B cell (primary cell): ENCODE measurements around the gene SPATA21. TPM values are rescaled to one million over a fixed set of nuclear protein-coding genes. Genes with fewer than 3 reads are reported as not detected.
A peak's percentile ranks its signal among the peaks of the same experiment; 100 is the strongest.

ENCODE experiments used
- ATAC-seq: fragments of 200-7000 bp; cut with Tn5 transposase; one replicate; pipeline ENCODE4 v1.10.0; 2021; ENCODE audit warnings: low read depth, mild to moderate bottlenecking, moderate number of reproducible peaks, moderate library complexity
- CTCF ChIA-PET: fragments of 350-600 bp; sonication (Branson Sonifier 250); formaldehyde crosslinking; loops from one replicate; lab custom pipeline; 2021; ENCODE audit warnings: antibody characterized with exemption, inconsistent platforms; lab: Charles Lee
- POLR2A ChIA-PET: fragments of 350-600 bp; sonication (Branson Sonifier 250); formaldehyde crosslinking; loops from one replicate; lab custom pipeline; 2021; ENCODE audit warnings: antibody characterized with exemption; lab: Charles Lee
- DNase-seq: peaks from one replicate; pipeline ENCODE4 v3.0.0; 2013
- H2AFZ ChIP-seq: 2 replicates; pipeline ENCODE4 v1.6.1; 2012; ENCODE audit warnings: mild to moderate bottlenecking, low read depth, low read length; ENCODE audit not compliant: insufficient read depth, poor library complexity, severe bottlenecking
- H3K27ac ChIP-seq, 2 donors: 1 replicate in 1 of 2; 2 replicates in 1 of 2; pipeline ENCODE4 v1.5.1; 2012 to 2013; ENCODE audit warnings: low read length in 2 of 2, mild to moderate bottlenecking in 2 of 2, moderate library complexity in 1 of 2
- H3K27me3 ChIP-seq, 4 experiments: fragments of 200-600 bp in 1 of 4; sonication (generic) in 1 of 4; replicated peaks in 1 of 4; 1 replicate in 2 of 4; 2 replicates in 2 of 4; pipeline versions ENCODE4 v1.6.1 to v1.7.0; 2013 to 2016; ENCODE audit warnings: low read length in 3 of 4, mild to moderate bottlenecking in 2 of 4, mixed read lengths in 1 of 4, moderate library complexity in 1 of 4; ENCODE audit not compliant: insufficient read depth in 4 of 4, control insufficient read depth in 3 of 4; ENCODE audit errors: control extremely low read depth in 1 of 4
- H3K36me3 ChIP-seq, 2 experiments: replicated peaks in 1 of 2; 1 replicate in 1 of 2; 2 replicates in 1 of 2; pipeline versions ENCODE4 v1.6.1 to v1.7.1; 2013; ENCODE audit warnings: low read length in 1 of 2; ENCODE audit not compliant: insufficient read depth in 2 of 2, control insufficient read depth in 1 of 2; ENCODE audit errors: control extremely low read depth in 1 of 2, extremely low read depth in 1 of 2
- H3K4me1 ChIP-seq, 2 donors: fragments of 200-600 bp in 1 of 2; sonication (generic) in 1 of 2; 1 replicate in 1 of 2; 2 replicates in 1 of 2; pipeline versions ENCODE4 v1.5.1 to v1.6.1; 2013 to 2017; ENCODE audit warnings: low read length in 2 of 2; ENCODE audit not compliant: control insufficient read depth in 2 of 2, insufficient read depth in 2 of 2
- H3K4me2 ChIP-seq: replicated peaks from 2 replicates; pipeline ENCODE3; 2012; ENCODE audit warnings: mild to moderate bottlenecking, low read depth, low read length; ENCODE audit not compliant: poor library complexity, severe bottlenecking
- H3K4me3 ChIP-seq, 5 experiments: fragments of 200-600 bp in 1 of 5; sonication (generic) in 1 of 5; 1 replicate in 3 of 5; 2 replicates in 2 of 5; pipeline versions ENCODE4 v1.5.1 to v1.7.0; 2011 to 2016; ENCODE audit warnings: low read length in 4 of 5, mild to moderate bottlenecking in 4 of 5, low read depth in 2 of 5, control low read depth in 1 of 5, moderate library complexity in 1 of 5; ENCODE audit not compliant: insufficient read depth in 1 of 5; ENCODE audit errors: control extremely low read depth in 1 of 5, extremely low read depth in 1 of 5
- H3K79me2 ChIP-seq: fragments of 200-600 bp; sonication (generic); one replicate; pipeline ENCODE4 v1.6.0; 2016; ENCODE audit warnings: low read length; ENCODE audit not compliant: control insufficient read depth, insufficient read depth
- H3K9ac ChIP-seq: fragments of 200-600 bp; sonication (generic); 2 replicates; pipeline ENCODE4 v1.6.1; 2017; ENCODE audit warnings: mild to moderate bottlenecking, low read length, moderate library complexity
- H3K9me3 ChIP-seq, 3 donors: one replicate each; pipeline versions ENCODE4 v1.6.1 to v1.7.1; 2013; ENCODE audit warnings: low read length in 2 of 3; ENCODE audit not compliant: control insufficient read depth in 2 of 3, insufficient read depth in 1 of 3; ENCODE audit errors: control extremely low read depth in 1 of 3
- H4K20me1 ChIP-seq: 2 replicates; pipeline ENCODE4 v1.6.0; 2012; ENCODE audit warnings: mild to moderate bottlenecking, low read length; ENCODE audit not compliant: insufficient read depth, control insufficient read depth, poor library complexity, severe bottlenecking
- H3K27ac Mint-ChIP-seq: one replicate; pipeline ENCODE4 v1.8.0; 2021; ENCODE audit warnings: mixed read lengths
- H3K27me3 Mint-ChIP-seq: one replicate; pipeline ENCODE4 v1.8.0; 2021; ENCODE audit warnings: mixed read lengths
- H3K4me1 Mint-ChIP-seq: one replicate; pipeline ENCODE4 v1.8.0; 2021; ENCODE audit warnings: mixed read lengths
- H3K4me3 Mint-ChIP-seq: one replicate; pipeline ENCODE4 v1.8.0; 2021; ENCODE audit warnings: mixed read lengths
- H3K9me3 Mint-ChIP-seq: one replicate; pipeline ENCODE4 v1.8.0; 2022; ENCODE audit warnings: mixed read lengths; ENCODE audit not compliant: insufficient read depth
- EZH2 ChIP-seq: IDR thresholded peaks from 2 replicates; pipeline ENCODE4 v1.6.1; 2012; ENCODE audit warnings: borderline replicate concordance, low read depth, mild to moderate bottlenecking, moderate library complexity, low read length; ENCODE audit not compliant: insufficient read depth, poor library complexity, severe bottlenecking
- WGBS: methylation state at CpG from one replicate; pipeline ENCODE4 v1.1.5; 2013; ENCODE audit warnings: missing lambda C conversion rate; ENCODE audit not compliant: insufficient coverage; 5-methylcytosine and 5-hydroxymethylcytosine counted together
- intact Hi-C: fragments of 100-400 bp; cut with micrococcal nuclease; formaldehyde crosslinking; loops from one replicate; pipeline ENCODE4 v1.10.0; 2022
- polyA plus RNA-seq: library from polyadenylated mRNA; depleted of rRNA; stranded (reverse); fragments of >200 nt; gene quantifications from 2 replicates; pipeline ENCODE4 v1.2.3, GENCODE V29; 2012
- total RNA-seq, 2 donors: library from RNA; stranded (reverse); fragments of 120-200 nt in 1 of 2; gene quantifications; 1 replicate in 1 of 2; 2 replicates in 1 of 2; pipeline versions ENCODE4 v1.2.3 to v1.2.4, GENCODE V29; 2013 to 2022
- TF ChIP-seq, protein P1 (sequence below): fragments of 200-600 bp; IDR thresholded peaks from one replicate; pipeline ENCODE4 v1.8.0; 2022; ENCODE audit warnings: antibody characterized with exemption, mild to moderate bottlenecking

Gene SPATA21
- total and polyA plus RNA-seq, 2 donors (not counting 1 experiment from before 2014, with no cell fraction given) = 0.01 TPM; not detected in 1

DNA sequence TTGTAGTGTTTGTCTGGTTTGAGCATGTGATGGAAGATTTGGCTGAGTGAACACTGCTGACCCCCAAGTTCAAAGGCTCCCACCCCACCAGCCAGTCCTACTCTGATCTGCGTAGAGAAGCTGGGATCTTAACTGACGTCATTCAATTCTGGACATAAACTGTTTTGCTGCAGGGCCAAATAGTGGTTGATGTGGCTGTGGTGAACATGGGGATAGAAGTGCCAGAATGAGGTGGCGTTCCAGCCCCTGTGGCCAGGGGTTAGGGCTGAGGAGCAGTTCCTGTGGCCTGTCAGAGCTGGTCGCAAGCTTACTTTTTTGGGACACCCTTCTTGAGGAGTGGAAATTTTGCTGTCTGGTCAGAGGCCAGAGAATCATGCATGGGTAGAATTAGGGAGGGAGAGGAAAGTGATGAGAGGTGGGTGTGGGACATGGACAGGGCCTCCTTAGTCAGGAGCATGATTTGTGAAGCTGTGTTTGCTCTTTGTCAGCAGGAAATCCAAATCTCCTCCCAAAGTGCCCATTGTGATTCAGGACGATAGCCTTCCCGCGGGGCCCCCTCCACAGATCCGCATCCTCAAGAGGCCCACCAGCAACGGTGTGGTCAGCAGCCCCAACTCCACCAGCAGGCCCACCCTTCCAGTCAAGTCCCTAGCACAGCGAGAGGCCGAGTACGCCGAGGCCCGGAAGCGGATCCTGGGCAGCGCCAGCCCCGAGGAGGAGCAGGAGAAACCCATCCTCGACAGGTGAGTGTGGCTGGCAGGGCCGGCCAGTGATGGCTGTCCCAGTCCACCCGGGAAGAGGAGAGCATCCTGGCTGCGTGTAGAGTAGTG lies 44.3 kb downstream of the SPATA21 start:
- H3K27me3 Mint-ChIP-seq = no peaks in the 10 kb centered on the region
- Histone ChIP-seq H3K4me3 (no peak overlapping the region), H3K79me2 (peaks cover 63% of the 10 kb centered on the region), H3K4me1 (peaks cover 23 to 32% of the 10 kb centered on the region in 2 donors), H3K27me3 (no peaks in the 10 kb centered on the region), H2AFZ (no peak overlapping the region), H3K9ac (no peak overlapping the region), H3K4me2 (no peak overlapping the region), H3K9me3 (no peaks in the 10 kb centered on the region), H3K27ac (no peak overlapping the region), H4K20me1 (peaks cover 90% of the 10 kb centered on the region), H3K36me3 (peaks cover 2 to 62% of the 10 kb centered on the region in 2 experiments)
- H3K4me1 Mint-ChIP-seq = peaks cover 40% of the 10 kb centered on the region
- intact Hi-C loops = no loop called here
- no peak for TF ChIP-seq EZH2
- TF ChIP-seq, protein P1, sequence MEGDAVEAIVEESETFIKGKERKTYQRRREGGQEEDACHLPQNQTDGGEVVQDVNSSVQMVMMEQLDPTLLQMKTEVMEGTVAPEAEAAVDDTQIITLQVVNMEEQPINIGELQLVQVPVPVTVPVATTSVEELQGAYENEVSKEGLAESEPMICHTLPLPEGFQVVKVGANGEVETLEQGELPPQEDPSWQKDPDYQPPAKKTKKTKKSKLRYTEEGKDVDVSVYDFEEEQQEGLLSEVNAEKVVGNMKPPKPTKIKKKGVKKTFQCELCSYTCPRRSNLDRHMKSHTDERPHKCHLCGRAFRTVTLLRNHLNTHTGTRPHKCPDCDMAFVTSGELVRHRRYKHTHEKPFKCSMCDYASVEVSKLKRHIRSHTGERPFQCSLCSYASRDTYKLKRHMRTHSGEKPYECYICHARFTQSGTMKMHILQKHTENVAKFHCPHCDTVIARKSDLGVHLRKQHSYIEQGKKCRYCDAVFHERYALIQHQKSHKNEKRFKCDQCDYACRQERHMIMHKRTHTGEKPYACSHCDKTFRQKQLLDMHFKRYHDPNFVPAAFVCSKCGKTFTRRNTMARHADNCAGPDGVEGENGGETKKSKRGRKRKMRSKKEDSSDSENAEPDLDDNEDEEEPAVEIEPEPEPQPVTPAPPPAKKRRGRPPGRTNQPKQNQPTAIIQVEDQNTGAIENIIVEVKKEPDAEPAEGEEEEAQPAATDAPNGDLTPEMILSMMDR = no peak
- 93% methylated on average over 20 of the region's 21 CpGs for WGBS
- no peaks in the 10 kb centered on the region for H3K9me3 Mint-ChIP-seq
- ATAC-seq (no peak), DNase-seq (no peak)
- POLR2A ChIA-PET = interaction anchor here (0.6 kb wide), 1 partner anchor 12 kb away, joined by 3 read pairs; no protein-coding TSS in a partner anchor
- no peak overlapping the region for H3K27ac Mint-ChIP-seq
- no peak overlapping the region for H3K4me3 Mint-ChIP-seq
- CTCF ChIA-PET = no interaction called here

DNA sequence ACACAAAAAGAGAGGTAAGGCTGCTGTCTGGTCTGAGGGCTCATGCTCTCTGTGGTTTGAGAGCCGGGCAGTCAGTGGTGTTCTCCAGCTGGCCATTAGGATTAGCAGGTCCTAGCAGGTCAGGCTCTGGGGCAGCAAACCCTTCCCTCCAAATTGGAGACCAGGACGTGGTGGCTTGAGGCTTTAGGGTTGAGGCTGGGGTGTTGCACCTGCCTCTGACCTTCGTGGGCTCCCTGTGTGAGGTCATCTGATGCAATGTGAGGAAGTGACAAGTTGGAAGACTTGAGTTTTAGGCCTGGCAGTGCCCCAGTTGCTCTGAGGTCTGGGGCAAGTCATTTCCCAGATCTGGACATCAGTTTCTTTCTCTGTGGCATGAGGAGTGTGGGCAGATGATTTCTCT lies 45.8 kb downstream of the SPATA21 start:
- intact Hi-C loops = no loop called here
- Mint-ChIP-seq H3K4me3 (no peak overlapping the region), H3K27ac (no peak overlapping the region), H3K9me3 (no peaks in the 10 kb centered on the region), H3K27me3 (no peaks in the 10 kb centered on the region), H3K4me1 (peaks cover 53% of the 10 kb centered on the region)
- no peak for TF ChIP-seq EZH2
- TF ChIP-seq, protein P1 = no peak
- Histone ChIP-seq H3K36me3 (peaks cover 2 to 48% of the 10 kb centered on the region in 2 experiments), H3K4me3 (no peak overlapping the region), H3K27ac (peak overlapping the region; percentile 16 to 27), H3K9me3 (no peaks in the 10 kb centered on the region), H3K4me2 (no peak overlapping the region), H3K9ac (no peak overlapping the region), H3K27me3 (no peaks in the 10 kb centered on the region), H3K79me2 (peaks cover 75% of the 10 kb centered on the region), H3K4me1 (peaks cover 38 to 47% of the 10 kb centered on the region in 2 donors), H2AFZ (no peak overlapping the region), H4K20me1 (peaks cover 95% of the 10 kb centered on the region)
- CTCF ChIA-PET = no interaction called here
- WGBS = 60% methylated on average over 3 of the region's 3 CpGs
- POLR2A ChIA-PET = no interaction called here
- DNase-seq = no peak
- ATAC-seq = no peak
